Activated CD8-positive, alpha-beta memory T cell treated with anti-CD3 and anti-CD28 coated beads, Interleukin-2, amount 50 U/mL, for 24 hours (primary cell): ENCODE measurements around the gene PTPRE.

Experiments
- DNase-seq: peaks from one replicate; pipeline ENCODE4 v3.0.0-alpha.2; 2020; ENCODE audit errors: extremely low read depth

The PTPRE gene

GRCh38 chr10:128059266-128059981 is 152.5 kb downstream of the PTPRE start:
- no peak for DNase-seq

- DNase-seq, result no peak
Observed at GRCh38 chr10:128059982-128060293, 153.0 kb downstream of the PTPRE start.

- DNase-seq, result no peak
Observed at GRCh38 chr10:128060341-128061250, 153.7 kb downstream of the PTPRE start.

GRCh38 chr10:128061306-128062300 is 154.7 kb downstream of the PTPRE start:
- DNase-seq, result no peak

GRCh38 chr10:128062331-128062880 is 155.5 kb downstream of the PTPRE start:
- no peak for DNase-seq

GRCh38 chr10:128062881-128063563 is 156.1 kb downstream of the PTPRE start:
- DNase-seq, result no peak

- DNase-seq, result no peak
Observed at GRCh38 chr10:128063736-128064107, 156.8 kb downstream of the PTPRE start.

- peak; percentile 66 for DNase-seq
Observed at GRCh38 chr10:128064108-128064969, 157.4 kb downstream of the PTPRE start.

GRCh38 chr10:128064970-128065580 is 158.2 kb downstream of the PTPRE start:
- no peak for DNase-seq

- no peak for DNase-seq
Observed at GRCh38 chr10:128065881-128066534, 159.1 kb downstream of the PTPRE start.

GRCh38 chr10:128066870-128067382 is 160.0 kb downstream of the PTPRE start:
- no peak for DNase-seq

GRCh38 chr10:128067691-128068397 is 160.9 kb downstream of the PTPRE start:
- DNase-seq, result no peak

- DNase-seq, result no peak
Observed at GRCh38 chr10:128068398-128069285, 161.7 kb downstream of the PTPRE start.

- DNase-seq, result peak; percentile 52
Observed at GRCh38 chr10:128069351-128070051, 162.6 kb downstream of the PTPRE start.

GRCh38 chr10:128070161-128070560 is 163.3 kb downstream of the PTPRE start:
- no peak for DNase-seq

- no peak for DNase-seq
Observed at GRCh38 chr10:128070721-128071416, 164.0 kb downstream of the PTPRE start.
